A673 (cell line): ENCODE measurements around the gene DNLZ. TPM values are rescaled to one million over a fixed set of nuclear protein-coding genes. Genes with fewer than 3 reads are reported as not detected.

Experiments used
- BruUV-seq: library from RNA; stranded (reverse); fragments of 400-500 nt; replicated peaks from 2 replicates; lab custom pipeline; 2021; lab: Mats Ljungman, UMichigan
- CTCF ChIA-PET: fragments of 300-600 bp; sonication (Branson Sonifier 250); formaldehyde crosslinking; loops from one replicate; lab custom pipeline; 2022; ENCODE audit warnings: antibody characterized with exemption; lab: Charles Lee
- POLR2A ChIA-PET: fragments of 300-600 bp; sonication (Branson Sonifier 250); formaldehyde crosslinking; loops from one replicate; lab custom pipeline; 2022; ENCODE audit warnings: antibody characterized with exemption; ENCODE audit not compliant: low non-redundant PET; lab: Charles Lee
- DNase-seq: peaks from one replicate; pipeline ENCODE4 v3.0.0-alpha.2; 2015; ENCODE audit warnings: low spot score
- H3K27ac ChIP-seq: fragments of 200-600 bp; sonication (generic); 2 replicates; pipeline ENCODE4 v1.5.1; 2016; ENCODE audit warnings: mixed run types, low read depth, mild to moderate bottlenecking, mixed read lengths, antibody characterized with exemption, low read length; ENCODE audit not compliant: poor library complexity, severe bottlenecking
- H3K27me3 ChIP-seq: fragments of 200-600 bp; sonication (generic); replicated peaks from 2 replicates; pipeline ENCODE4 v1.6.1; 2017; ENCODE audit warnings: mixed run types, low read depth, mild to moderate bottlenecking, mixed read lengths, antibody characterized with exemption, low read length; ENCODE audit not compliant: insufficient read depth, poor library complexity
- H3K36me3 ChIP-seq: fragments of 200-600 bp; sonication (generic); 2 replicates; pipeline ENCODE4 v1.6.1; 2016; ENCODE audit warnings: mixed run types, mild to moderate bottlenecking, mixed read lengths, antibody characterized with exemption, low read length; ENCODE audit not compliant: insufficient read depth, poor library complexity, severe bottlenecking
- H3K4me1 ChIP-seq: fragments of 200-600 bp; sonication (generic); 2 replicates; pipeline ENCODE4 v1.6.1; 2017; ENCODE audit warnings: mixed run types, mild to moderate bottlenecking, mixed read lengths, antibody characterized with exemption, low read length; ENCODE audit not compliant: insufficient read depth, poor library complexity, severe bottlenecking
- H3K4me3 ChIP-seq: fragments of 200-600 bp; sonication (generic); 2 replicates; pipeline ENCODE4 v1.5.1; 2016; ENCODE audit warnings: low read depth, mixed run types, mild to moderate bottlenecking, mixed read lengths, low read length; ENCODE audit not compliant: poor library complexity, severe bottlenecking
- H3K9me3 ChIP-seq: fragments of 200-600 bp; sonication (generic); 2 replicates; pipeline ENCODE4 v1.6.1; 2016; ENCODE audit warnings: mixed run types, low read depth, mild to moderate bottlenecking, mixed read lengths, antibody characterized with exemption, low read length; ENCODE audit not compliant: poor library complexity, severe bottlenecking
- EZH2 ChIP-seq: fragments of 200-600 bp; sonication (generic); IDR thresholded peaks from 2 replicates; pipeline ENCODE4 v1.6.1; 2017; ENCODE audit warnings: borderline replicate concordance, low read depth, mild to moderate bottlenecking, mixed read lengths, antibody characterized with exemption, low read length; ENCODE audit not compliant: poor library complexity, severe bottlenecking
- intact Hi-C: fragments of 100-400 bp; cut with micrococcal nuclease; formaldehyde crosslinking; loops from one replicate; pipeline ENCODE4 v1.10.0; 2022; ENCODE audit not compliant: unreplicated experiment
- total RNA-seq: library from RNA; stranded (reverse); gene quantifications from 2 replicates; pipeline ENCODE4 v1.2.3, GENCODE V29; 2021
- TF ChIP-seq, protein P1 (sequence below): fragments of 300-800, 200-600 bp; sonication (generic); conservative IDR thresholded peaks from 2 replicates; pipeline ENCODE4 v1.5.1; 2017; ENCODE audit warnings: low read depth, mild to moderate bottlenecking, antibody characterized with exemption, low read length, moderate library complexity, mixed read lengths

Gene DNLZ
- total RNA-seq, 1 experiment from 2014 or later: 37.3 TPM

DNA sequence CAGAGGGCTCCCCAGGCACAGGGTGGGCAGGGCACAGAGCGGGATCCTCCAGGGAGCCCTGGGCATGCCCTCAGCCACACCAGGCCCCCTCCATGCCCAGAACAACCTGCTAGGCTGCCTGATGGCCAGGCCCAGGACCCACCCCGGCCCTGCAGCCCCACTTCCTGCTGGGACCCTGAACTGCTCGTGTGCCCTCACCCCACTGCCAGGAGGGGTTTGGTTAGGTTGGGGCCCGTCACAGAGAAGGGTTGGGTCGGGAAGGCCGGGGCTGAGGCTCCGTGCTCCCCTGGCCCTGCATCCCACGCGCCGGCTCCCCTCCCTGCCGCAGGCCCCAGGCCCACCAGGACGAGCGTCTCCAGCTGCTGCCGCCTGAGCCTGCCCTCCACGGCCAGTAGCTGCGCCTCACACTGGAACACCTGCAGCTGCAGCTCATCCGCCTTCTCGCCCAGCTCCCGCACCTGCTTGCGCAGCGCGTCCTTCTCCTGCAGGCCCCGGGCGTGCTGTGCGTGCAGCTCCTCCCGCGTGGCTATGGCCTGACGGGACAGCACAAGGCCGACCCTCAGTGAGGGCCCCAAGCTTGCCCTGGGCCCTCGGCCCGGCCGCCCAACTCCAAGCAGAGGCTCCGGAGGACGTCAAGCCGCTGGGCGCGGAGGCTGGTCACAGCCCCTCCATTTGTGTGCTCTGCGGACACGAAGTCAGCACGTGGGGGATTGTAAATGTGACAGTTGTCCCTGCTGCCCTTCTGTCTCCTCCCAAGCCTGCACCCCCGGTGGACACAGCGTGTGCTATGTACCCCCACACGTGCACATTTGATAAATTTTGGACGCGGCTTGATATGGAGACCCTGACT is 4.0 kb upstream of the DNLZ start:
- ChIA-PET POLR2A (no interaction called here), CTCF (no interaction called here)
- Histone ChIP-seq H3K9me3 (no peaks in the 10 kb centered on the region), H3K27me3 (no peaks in the 10 kb centered on the region), H3K4me1 (peaks cover 5% of the 10 kb centered on the region), H3K27ac (no peak overlapping the region), H3K4me3 (no peak overlapping the region), H3K36me3 (no peaks in the 10 kb centered on the region)
- DNase-seq: no peak
- no TSS peak for BruUV-seq
- intact Hi-C loops: no loop called here
- TF ChIP-seq EZH2: no peak
- TF ChIP-seq, protein P1, sequence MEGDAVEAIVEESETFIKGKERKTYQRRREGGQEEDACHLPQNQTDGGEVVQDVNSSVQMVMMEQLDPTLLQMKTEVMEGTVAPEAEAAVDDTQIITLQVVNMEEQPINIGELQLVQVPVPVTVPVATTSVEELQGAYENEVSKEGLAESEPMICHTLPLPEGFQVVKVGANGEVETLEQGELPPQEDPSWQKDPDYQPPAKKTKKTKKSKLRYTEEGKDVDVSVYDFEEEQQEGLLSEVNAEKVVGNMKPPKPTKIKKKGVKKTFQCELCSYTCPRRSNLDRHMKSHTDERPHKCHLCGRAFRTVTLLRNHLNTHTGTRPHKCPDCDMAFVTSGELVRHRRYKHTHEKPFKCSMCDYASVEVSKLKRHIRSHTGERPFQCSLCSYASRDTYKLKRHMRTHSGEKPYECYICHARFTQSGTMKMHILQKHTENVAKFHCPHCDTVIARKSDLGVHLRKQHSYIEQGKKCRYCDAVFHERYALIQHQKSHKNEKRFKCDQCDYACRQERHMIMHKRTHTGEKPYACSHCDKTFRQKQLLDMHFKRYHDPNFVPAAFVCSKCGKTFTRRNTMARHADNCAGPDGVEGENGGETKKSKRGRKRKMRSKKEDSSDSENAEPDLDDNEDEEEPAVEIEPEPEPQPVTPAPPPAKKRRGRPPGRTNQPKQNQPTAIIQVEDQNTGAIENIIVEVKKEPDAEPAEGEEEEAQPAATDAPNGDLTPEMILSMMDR: no peak

DNA sequence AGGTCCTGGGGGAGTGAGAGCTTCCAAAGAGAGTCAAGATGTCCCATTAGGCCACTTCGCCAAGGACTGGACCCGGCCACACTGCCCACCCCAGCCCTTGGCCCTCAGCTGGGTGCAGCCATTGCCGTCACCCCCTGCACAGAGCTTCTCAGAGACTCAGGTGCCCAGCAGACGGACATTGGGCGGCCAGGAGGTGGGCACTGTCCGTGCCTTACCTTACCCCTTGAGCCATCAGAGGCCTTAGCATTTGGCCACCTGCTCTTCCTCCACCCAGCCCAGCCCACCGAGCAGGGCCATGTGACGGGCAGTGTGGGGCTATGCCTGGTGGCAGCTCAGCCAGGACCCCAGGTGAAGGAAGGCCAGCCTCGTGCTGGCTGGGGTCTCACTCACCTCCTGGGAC is 3.3 kb upstream of the DNLZ start:
- no TSS peak for BruUV-seq
- Histone ChIP-seq H3K27ac (no peak overlapping the region), H3K27me3 (no peaks in the 10 kb centered on the region), H3K36me3 (no peaks in the 10 kb centered on the region), H3K4me3 (no peak overlapping the region), H3K4me1 (peaks cover 5% of the 10 kb centered on the region), H3K9me3 (no peaks in the 10 kb centered on the region)
- ChIA-PET CTCF (no interaction called here), POLR2A (no interaction called here)
- intact Hi-C loops: no loop called here
- no peak for DNase-seq
- TF ChIP-seq, protein P1: no peak
- TF ChIP-seq EZH2: no peak

DNA sequence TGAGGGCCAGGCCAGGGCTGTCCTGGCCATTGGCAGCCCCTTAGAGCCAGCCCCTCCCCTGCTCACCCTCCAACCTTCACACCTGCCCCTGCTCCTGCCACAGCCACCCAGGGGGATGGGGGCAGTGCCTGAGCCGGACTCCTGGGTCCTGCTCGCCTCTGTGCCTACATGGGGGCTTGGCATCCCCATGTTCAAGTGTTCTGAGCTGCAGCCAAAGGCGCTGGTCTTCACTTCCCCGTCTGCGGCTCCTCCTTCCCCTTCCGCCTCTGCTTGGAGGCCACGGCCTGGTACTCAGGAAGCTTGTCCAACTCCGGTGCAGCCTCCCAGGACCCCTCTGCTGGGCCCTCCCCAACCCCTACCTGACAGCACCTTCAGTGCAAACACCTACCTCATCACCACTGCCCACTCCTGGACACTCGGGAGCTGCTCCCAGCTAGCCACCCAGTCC is 2.3 kb upstream of the DNLZ start:
- ChIA-PET CTCF (no interaction called here), POLR2A (interaction anchor here (0.5 kb wide), 1 partner anchor 286 kb away, joined by 12 read pairs; no protein-coding TSS in a partner anchor)
- Histone ChIP-seq H3K4me3 (no peak overlapping the region), H3K27me3 (no peaks in the 10 kb centered on the region), H3K36me3 (no peaks in the 10 kb centered on the region), H3K9me3 (no peaks in the 10 kb centered on the region), H3K4me1 (peaks cover 5% of the 10 kb centered on the region), H3K27ac (no peak overlapping the region)
- BruUV-seq: no TSS peak
- intact Hi-C loops: no loop called here
- TF ChIP-seq, protein P1: no peak
- TF ChIP-seq EZH2: no peak
- DNase-seq: no peak
